Renal pelvis (tissue), 4 donors: ENCODE data around the gene ASCL1. TPM values are rescaled to one million over a fixed set of nuclear protein-coding genes. Genes with fewer than 3 reads are reported as not detected.

Experiments
- DNase-seq: peaks from one replicate; pipeline ENCODE4 v3.0.0-alpha.2; 2013
- polyA plus RNA-seq, 3 donors: library from polyadenylated mRNA; unstranded; fragments of 120-200 nt; gene quantifications; one replicate each; pipeline ENCODE4 v1.2.1, GENCODE V29; 2013; ENCODE audit not compliant: insufficient read length in 3 of 3

The ASCL1 gene
- polyA plus RNA-seq, 3 donors: 0.18 to 0.31 TPM; not detected in 1

DNA sequence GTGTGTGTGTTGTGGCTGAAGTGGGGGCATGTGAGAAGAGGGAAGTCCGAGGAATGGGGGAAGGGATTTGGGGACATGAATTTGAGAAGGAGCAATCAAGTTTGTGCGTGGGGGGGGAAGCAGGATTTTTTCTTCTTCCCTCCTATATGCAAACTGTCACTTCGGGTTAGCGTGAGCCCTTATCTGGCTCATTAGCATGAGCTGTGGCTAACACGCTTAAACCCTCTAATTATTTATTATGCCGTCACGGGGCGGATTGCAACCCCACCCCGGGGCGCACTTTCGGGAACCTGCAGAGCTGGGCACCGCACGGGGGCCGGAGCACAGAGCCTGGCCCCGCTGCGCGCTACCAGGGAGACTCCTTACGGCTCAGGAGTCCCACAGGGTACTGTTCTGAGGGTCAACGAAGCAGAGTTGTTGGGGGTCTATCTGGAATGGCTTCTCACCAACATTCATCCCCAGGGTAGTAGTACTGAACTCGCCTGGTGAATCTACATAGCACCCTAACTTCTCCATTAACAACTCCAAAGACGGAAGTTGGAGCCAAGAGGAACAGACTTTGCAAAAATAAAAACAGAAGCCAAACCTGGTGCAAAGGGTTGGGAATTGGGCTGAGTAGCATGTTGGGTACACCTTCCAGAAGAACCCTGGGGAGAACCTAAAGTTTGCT is 6.4 kb upstream of the ASCL1 start:
- no peak for DNase-seq

DNA sequence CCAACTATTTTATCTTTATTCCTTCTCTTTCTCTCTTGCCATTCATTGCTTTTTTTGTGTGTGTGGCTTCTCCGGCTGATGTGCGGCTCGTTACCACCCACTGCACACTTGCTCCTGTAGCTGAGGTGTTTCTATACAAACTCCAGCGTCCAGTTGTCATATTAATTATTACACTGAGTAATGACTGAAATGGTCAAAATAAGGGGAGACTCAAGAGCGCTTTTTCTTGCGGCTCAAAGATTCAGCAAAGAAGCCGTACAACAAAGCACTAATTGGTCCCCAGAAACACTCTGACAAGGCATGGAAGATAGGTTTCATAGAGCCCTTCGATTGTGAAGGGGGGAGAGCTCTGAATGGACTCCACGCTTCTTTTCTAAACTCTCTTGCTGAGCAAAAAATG is 5.6 kb upstream of the ASCL1 start:
- no peak for DNase-seq

DNA sequence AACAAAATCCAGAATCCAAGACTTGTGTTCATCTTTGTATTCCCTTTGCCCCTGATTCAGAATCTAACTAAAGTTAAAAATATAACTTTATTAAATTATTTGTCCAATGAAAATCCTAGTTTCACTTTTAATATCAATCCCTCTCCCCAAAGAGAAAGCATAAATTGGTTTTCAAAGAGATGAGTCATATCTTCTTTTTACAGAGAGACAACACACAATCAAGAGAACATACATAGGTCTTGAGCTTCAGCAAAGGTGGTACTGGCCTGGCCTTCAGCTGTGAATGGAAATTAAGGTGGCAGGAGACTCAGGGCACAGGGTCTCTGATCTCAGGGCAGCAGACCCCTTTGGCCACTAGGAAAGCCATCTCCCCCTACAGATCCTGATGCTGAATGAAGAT is 4.3 kb upstream of the ASCL1 start:
- DNase-seq: no peak

GRCh38 chr12:102954134-102954533 is 3.3 kb upstream of the ASCL1 start:
- DNase-seq: no peak

GRCh38 chr12:102955926-102956737 is 1.3 kb upstream of the ASCL1 start:
- no peak for DNase-seq

DNA sequence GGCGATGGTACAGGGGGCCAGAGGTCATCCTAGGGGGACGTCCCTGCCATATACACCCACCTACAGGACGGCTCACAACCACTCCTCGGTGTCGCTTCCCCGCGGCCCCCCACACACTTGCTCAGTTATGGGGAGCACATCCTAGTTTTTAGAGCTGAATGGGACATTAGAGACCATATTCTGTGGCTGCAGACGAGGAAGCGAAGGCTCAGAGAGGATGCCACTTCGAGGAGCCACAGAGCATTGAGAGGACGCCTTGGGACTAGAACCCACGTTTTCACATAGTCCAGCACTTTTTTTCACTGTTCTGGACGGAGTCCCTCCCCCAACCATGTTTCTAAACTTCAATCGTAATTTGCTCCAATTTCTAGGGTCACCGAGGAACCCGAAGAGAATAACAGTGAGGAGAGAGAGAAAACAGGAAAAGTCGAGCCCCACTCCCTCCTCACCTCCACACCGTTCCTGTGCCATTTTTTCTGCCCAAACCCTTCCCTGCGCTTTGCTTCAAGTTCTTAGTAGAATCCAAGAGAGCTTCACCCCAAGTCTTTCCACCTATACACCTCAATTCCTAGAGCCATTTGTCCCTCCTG is 641 bp upstream of the ASCL1 start:
- DNase-seq: no peak

DNA sequence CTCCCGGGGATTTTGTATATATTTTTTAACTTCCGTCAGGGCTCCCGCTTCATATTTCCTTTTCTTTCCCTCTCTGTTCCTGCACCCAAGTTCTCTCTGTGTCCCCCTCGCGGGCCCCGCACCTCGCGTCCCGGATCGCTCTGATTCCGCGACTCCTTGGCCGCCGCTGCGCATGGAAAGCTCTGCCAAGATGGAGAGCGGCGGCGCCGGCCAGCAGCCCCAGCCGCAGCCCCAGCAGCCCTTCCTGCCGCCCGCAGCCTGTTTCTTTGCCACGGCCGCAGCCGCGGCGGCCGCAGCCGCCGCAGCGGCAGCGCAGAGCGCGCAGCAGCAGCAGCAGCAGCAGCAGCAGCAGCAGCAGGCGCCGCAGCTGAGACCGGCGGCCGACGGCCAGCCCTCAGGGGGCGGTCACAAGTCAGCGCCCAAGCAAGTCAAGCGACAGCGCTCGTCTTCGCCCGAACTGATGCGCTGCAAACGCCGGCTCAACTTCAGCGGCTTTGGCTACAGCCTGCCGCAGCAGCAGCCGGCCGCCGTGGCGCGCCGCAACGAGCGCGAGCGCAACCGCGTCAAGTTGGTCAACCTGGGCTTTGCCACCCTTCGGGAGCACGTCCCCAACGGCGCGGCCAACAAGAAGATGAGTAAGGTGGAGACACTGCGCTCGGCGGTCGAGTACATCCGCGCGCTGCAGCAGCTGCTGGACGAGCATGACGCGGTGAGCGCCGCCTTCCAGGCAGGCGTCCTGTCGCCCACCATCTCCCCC is 777 bp downstream of the ASCL1 start:
- no peak for DNase-seq

DNA sequence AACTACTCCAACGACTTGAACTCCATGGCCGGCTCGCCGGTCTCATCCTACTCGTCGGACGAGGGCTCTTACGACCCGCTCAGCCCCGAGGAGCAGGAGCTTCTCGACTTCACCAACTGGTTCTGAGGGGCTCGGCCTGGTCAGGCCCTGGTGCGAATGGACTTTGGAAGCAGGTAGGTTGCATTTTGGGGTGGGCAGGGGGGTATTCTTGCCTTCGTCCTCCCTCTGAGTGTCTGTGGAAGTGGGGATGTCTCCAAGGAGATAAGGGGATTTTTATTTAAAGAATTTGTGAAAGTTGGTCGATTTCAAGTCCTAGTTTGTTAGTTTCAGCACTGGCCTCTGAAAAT is 1.3 kb downstream of the ASCL1 start:
- no peak for DNase-seq

- no peak for DNase-seq
Measured at GRCh38 chr12:102959391-102959790, 1.9 kb downstream of the ASCL1 start.

GRCh38 chr12:102960766-102961465 is 3.4 kb downstream of the ASCL1 start:
- no peak for DNase-seq

DNA sequence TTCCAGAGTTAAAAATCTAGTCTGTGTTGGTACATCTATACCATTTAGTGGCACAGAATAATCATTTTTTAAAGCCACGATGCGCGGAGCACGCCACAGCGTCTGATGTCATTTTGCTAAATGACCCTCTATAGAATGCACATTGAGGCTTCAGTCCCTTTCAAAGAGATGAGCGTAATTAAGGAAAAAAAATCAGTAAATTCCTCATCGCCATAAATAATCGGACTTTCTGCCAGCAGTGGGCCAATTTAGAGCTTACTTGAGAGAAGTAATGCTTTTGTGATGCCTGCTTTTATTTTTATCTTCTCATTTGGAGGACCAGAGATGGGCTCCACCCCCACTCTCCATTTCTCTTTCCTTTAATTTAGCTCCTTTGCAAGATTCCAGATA is 4.0 kb downstream of the ASCL1 start:
- no peak for DNase-seq

DNA sequence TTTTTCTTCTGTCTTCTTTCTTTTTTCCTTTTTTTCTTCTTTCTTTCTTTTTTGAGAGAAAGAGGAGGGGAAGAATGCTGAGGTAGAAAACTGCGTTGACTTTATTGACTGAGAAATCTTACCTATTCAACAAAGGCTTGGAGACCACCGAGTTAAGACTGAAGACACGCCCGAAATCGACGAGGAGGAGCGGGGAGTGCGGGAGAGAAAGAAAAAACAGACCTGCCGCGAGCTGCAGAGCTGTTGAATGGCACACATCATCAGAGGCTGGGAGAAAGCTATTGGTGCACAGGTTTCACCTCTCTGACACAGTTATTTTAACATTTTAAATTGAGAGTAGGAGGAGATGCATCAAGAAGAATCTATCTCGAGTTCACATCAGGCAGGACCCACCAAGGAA is 5.1 kb downstream of the ASCL1 start:
- DNase-seq: no peak

DNA sequence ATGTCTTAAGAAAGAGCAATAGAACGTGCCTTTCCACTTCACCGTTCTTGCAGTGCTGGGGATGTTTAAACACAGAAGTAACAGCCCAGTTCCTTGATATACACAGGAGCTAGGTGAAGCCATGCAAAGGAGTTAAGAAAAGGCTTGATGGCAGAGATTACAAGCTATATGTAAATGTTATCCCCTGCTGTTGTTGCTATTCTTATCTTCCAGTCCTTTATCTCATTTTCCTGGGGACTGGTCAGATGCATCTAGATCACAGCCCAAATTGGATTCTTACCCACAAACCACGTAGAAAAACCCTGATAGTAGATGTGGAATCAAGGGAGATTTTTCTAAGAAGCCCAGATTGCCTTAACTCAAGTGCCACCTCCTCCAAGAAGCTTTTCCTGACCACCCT is 5.5 kb downstream of the ASCL1 start:
- no peak for DNase-seq

DNA sequence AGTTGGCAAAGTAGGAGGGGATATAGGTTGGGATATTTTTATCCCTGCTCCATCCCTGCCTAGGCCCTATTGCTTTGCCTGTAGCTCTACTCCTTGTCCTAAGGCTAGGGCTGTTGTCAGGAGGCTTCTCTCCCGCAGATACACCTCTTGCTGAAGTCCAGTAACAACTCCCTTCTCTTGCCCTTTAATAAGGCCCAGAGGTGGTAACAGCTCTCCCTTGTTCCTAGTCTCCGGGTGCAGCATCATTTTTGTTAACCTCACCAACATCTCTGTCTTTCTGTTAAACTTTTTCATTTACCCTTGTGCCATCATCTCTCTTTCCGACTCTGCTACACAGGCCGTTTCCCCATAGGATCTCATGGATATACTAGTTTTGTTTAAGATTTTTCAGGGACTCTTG is 6.3 kb downstream of the ASCL1 start:
- DNase-seq: no peak

DNA sequence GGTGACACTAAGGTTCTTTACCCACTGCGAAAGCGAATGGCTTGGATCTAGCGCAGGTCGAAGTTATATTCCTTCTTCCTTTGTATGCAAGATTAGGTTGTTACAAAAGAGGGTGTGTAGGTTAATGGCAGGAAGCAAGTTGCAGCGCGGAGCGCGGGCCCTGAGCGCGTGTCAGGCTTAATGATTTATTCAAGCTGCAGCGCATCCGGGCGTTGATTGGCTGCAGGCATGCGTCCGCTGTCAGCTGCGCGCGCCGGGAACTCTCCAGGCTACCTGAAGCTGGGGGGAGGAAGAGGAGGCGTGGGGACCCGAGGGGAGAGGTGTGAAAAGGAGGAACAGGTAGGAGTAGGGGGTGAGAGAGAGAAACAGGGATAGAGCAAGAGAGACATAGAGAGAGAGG is 7.4 kb downstream of the ASCL1 start:
- no peak for DNase-seq

GRCh38 chr12:102965281-102966155 is 8.0 kb downstream of the ASCL1 start:
- DNase-seq: no peak

GRCh38 chr12:102966200-102966863 is 8.9 kb downstream of the ASCL1 start:
- DNase-seq: no peak

DNA sequence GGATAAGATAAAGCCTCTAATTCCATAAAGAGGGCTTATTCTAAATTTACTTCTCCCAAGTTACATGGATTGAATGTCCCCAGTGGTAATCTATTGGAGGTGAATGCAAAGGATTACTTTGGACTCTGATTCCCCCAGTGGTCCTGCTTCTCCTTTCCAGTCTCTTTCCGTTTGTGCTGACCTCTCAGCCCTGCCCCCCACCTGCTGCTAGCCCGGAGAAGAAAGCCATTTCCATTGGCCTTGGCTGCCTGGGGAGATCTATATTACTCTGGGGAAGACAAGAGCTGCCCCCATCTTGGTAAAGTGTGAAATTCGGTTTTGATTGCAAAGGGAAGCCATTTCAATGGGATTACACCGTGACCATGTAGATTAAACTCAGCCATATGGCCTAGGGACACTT is 13.3 kb downstream of the ASCL1 start:
- no peak for DNase-seq

GRCh38 chr12:102971227-102971626 is 13.8 kb downstream of the ASCL1 start:
- no peak for DNase-seq

DNA sequence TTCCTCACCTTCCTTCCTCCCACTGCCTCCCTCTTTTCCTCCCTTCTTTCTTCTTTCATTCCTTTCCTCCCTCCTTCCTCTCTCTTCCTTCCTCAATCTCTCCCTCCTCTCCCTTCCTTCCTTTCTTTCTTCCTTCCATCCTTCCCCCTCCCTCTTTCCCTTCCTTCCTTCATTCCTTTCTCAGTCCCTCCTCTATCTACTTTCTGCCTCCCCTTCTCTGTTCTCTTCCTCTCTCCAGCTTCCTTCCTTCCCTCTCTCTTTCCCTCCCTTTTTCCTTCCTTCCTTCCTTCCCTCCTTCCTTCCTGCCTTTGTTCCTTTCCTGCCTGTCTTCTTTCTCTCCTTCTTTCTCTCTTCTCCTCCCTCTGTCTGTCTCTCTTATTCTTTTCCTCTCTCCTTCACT is 16.1 kb downstream of the ASCL1 start:
- DNase-seq: no peak
